GM13976 (cell line): ENCODE data around the gene PMEL.

Source experiments
- DNase-seq: peaks from one replicate; pipeline ENCODE4 v3.0.0; 2012; ENCODE audit warnings: low spot score
- CTCF ChIP-seq: IDR thresholded peaks from 2 replicates; pipeline ENCODE4 v1.5.1; 2012; ENCODE audit warnings: borderline replicate concordance, mild to moderate bottlenecking; ENCODE audit not compliant: insufficient read depth; ENCODE audit errors: extremely low read depth, missing control alignments, control extremely low read depth
- in situ Hi-C: fragments of 300-500 bp; cut with MboI; formaldehyde crosslinking; loops from one replicate; pipeline ENCODE4 v1.12.0; 2022; ENCODE audit warnings: low sequenced_read_pairs, mixed read lengths, inconsistent platforms; ENCODE audit not compliant: unreplicated experiment

Gene PMEL

GRCh38 chr12:55972456-55972855, 6.6 kb upstream of the PMEL start:
- no peak for TF ChIP-seq CTCF
- in situ Hi-C loops: no loop called here
- no peak for DNase-seq

- in situ Hi-C loops: no loop called here
- no peak for DNase-seq
- no peak for TF ChIP-seq CTCF
Measured at GRCh38 chr12:55972042-55972441, 6.2 kb upstream of the PMEL start.

GRCh38 chr12:55970775-55971174, 4.9 kb upstream of the PMEL start:
- in situ Hi-C loops: no loop called here
- no peak for TF ChIP-seq CTCF
- DNase-seq: no peak

GRCh38 chr12:55969356-55969755, 3.5 kb upstream of the PMEL start:
- no peak for DNase-seq
- in situ Hi-C loops: no loop called here
- no peak for TF ChIP-seq CTCF

- DNase-seq: peak; percentile 95
- in situ Hi-C loops: no loop called here
- TF ChIP-seq CTCF: no peak
Measured at GRCh38 chr12:55966408-55967281, 803 bp upstream of the PMEL start, which contains the start of gene CDK2. TSS of gene CDK2 (plus strand) at chr12:55966830. CDS start at chr12:55967009, 179 bp downstream.

GRCh38 chr12:55965240-55965639, 602 bp downstream of the PMEL start:
- no peak for DNase-seq
- no peak for TF ChIP-seq CTCF

More at GRCh38 chr12:55965240-55965639, 602 bp downstream of the PMEL start:
- in situ Hi-C loops: no loop called here
